Mesenchymal stem cell (in vitro differentiated cells and primary cell): ENCODE results near the gene CHMP4B.
A peak's percentile ranks its signal among the peaks of the same experiment; 100 is the strongest.

ENCODE experiments used
- DNase-seq: peaks from one replicate; pipeline ENCODE4 v3.0.0-alpha.2; 2013
- H2AFZ ChIP-seq: one replicate; pipeline ENCODE4 v1.6.1; 2013; ENCODE audit warnings: low read depth, mild to moderate bottlenecking, control low read depth, inconsistent platforms, low read length, moderate library complexity
- H2AK5ac ChIP-seq: 2 replicates; pipeline ENCODE4 v1.6.1; 2013; ENCODE audit warnings: low read length, moderate library complexity, mild to moderate bottlenecking, inconsistent platforms; ENCODE audit not compliant: severe bottlenecking
- H2BK120ac ChIP-seq: one replicate; pipeline ENCODE4 v1.6.1; 2013; ENCODE audit warnings: low read depth, mild to moderate bottlenecking, inconsistent platforms, low read length, moderate library complexity
- H2BK12ac ChIP-seq, 2 experiments: one replicate each; pipeline ENCODE4 v1.6.1; 2013; ENCODE audit warnings: inconsistent platforms in 2 of 2, low read length in 2 of 2, mild to moderate bottlenecking in 2 of 2, moderate library complexity in 2 of 2, control low read depth in 1 of 2
- H2BK15ac ChIP-seq: one replicate; pipeline ENCODE4 v1.6.1; 2013; ENCODE audit warnings: mild to moderate bottlenecking, low read depth, inconsistent platforms; ENCODE audit not compliant: poor library complexity, severe bottlenecking
- H2BK5ac ChIP-seq: 2 replicates; pipeline ENCODE4 v1.6.1; 2013; ENCODE audit warnings: low read depth, mild to moderate bottlenecking, low read length, control low read depth, inconsistent platforms; ENCODE audit not compliant: poor library complexity, severe bottlenecking
- H3K14ac ChIP-seq, 2 experiments: one replicate each; pipeline ENCODE4 v1.6.1; 2013; ENCODE audit warnings: inconsistent platforms in 2 of 2, low read length in 2 of 2, control low read depth in 1 of 2, mild to moderate bottlenecking in 1 of 2, moderate library complexity in 1 of 2
- H3K18ac ChIP-seq, 2 experiments: one replicate each; pipeline ENCODE4 v1.6.1; 2013; ENCODE audit warnings: inconsistent platforms in 2 of 2, low read length in 2 of 2, control low read depth in 1 of 2, low read depth in 1 of 2, mild to moderate bottlenecking in 1 of 2
- H3K23ac ChIP-seq, 2 experiments: one replicate each; pipeline ENCODE4 v1.6.1; 2013; ENCODE audit warnings: inconsistent platforms in 2 of 2, low read length in 2 of 2, mild to moderate bottlenecking in 2 of 2, moderate library complexity in 2 of 2, control low read depth in 1 of 2
- H3K27ac ChIP-seq: 2 replicates; pipeline ENCODE4 v1.5.1; 2013; ENCODE audit warnings: mild to moderate bottlenecking, moderate library complexity, low read length, control low read depth, inconsistent platforms; ENCODE audit not compliant: poor library complexity, severe bottlenecking
- H3K27me3 ChIP-seq, 2 experiments: 2 replicates each; pipeline versions ENCODE4 v1.6.1 to v1.7.0; 2013; ENCODE audit warnings: low read length in 2 of 2, mild to moderate bottlenecking in 2 of 2, moderate library complexity in 2 of 2, control low read depth in 1 of 2, inconsistent platforms in 1 of 2; ENCODE audit not compliant: control insufficient read depth in 1 of 2, insufficient read depth in 1 of 2
- H3K36me3 ChIP-seq, 2 experiments: 2 replicates each; pipeline versions ENCODE4 v1.6.1 to v1.7.0; 2013; ENCODE audit warnings: low read length in 2 of 2, control low read depth in 1 of 2, inconsistent platforms in 1 of 2, low read depth in 1 of 2, mild to moderate bottlenecking in 1 of 2; ENCODE audit not compliant: insufficient read depth in 2 of 2, control insufficient read depth in 1 of 2
- H3K4ac ChIP-seq, 2 experiments: one replicate each; pipeline ENCODE4 v1.6.1; 2013; ENCODE audit warnings: inconsistent platforms in 2 of 2, low read length in 2 of 2, mild to moderate bottlenecking in 2 of 2, moderate library complexity in 2 of 2, control low read depth in 1 of 2, low read depth in 1 of 2
- H3K4me1 ChIP-seq: 2 replicates; pipeline ENCODE4 v1.6.1; 2013; ENCODE audit warnings: low read depth, low read length, control low read depth; ENCODE audit not compliant: control insufficient read depth, insufficient read depth
- H3K4me2 ChIP-seq: 2 replicates; pipeline ENCODE4 v1.6.1; 2013; ENCODE audit warnings: low read length, mild to moderate bottlenecking, inconsistent platforms; ENCODE audit not compliant: poor library complexity, severe bottlenecking
- H3K4me3 ChIP-seq, 2 experiments: 2 replicates each; pipeline versions ENCODE4 v1.5.1 to v1.7.0; 2013; ENCODE audit warnings: low read length in 2 of 2, mild to moderate bottlenecking in 2 of 2, control low read depth in 1 of 2, low read depth in 1 of 2; ENCODE audit not compliant: insufficient read depth in 1 of 2
- H3K79me1 ChIP-seq: replicated peaks from 2 replicates; pipeline ENCODE4 v1.6.1; 2013; ENCODE audit warnings: mild to moderate bottlenecking, control low read depth, low read length, inconsistent platforms; ENCODE audit not compliant: poor library complexity, severe bottlenecking
- H3K9ac ChIP-seq: 2 replicates; pipeline ENCODE4 v1.7.0; 2013; ENCODE audit warnings: mild to moderate bottlenecking, low read length, moderate library complexity
- H3K9me3 ChIP-seq: 2 replicates; pipeline ENCODE4 v1.7.0; 2013; ENCODE audit warnings: mild to moderate bottlenecking, low read length; ENCODE audit not compliant: control insufficient read depth
- H4K8ac ChIP-seq: one replicate; pipeline ENCODE4 v1.6.1; 2013; ENCODE audit warnings: inconsistent platforms, mild to moderate bottlenecking, low read length, moderate library complexity
- H4K91ac ChIP-seq: one replicate; pipeline ENCODE4 v1.6.1; 2013; ENCODE audit warnings: mild to moderate bottlenecking, low read length, inconsistent platforms
- WGBS: methylation state at CpG from one replicate; pipeline ENCODE4 v1.1.7; 2013; ENCODE audit warnings: mixed read lengths; 5-methylcytosine and 5-hydroxymethylcytosine counted together

CHMP4B gene

DNA sequence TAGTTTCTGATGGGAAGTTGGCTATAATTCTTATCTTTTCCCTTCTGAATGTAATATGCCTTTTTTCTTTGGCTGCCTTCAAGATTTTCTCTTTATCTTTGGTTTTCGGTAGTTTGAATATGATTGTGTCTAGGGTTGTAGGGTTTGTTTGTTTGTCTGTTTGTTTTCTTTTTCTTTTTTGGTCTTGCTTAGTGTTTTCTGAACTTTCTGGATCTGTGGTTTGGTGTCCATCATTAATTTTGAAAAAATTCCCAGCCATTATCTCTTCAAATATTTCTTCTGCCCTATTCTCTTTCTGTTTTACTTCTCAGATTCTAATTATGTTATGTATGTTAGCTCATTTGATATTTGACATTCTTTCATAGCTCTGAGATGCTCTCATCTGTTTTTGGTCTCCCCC, 79.4 kb downstream of the CHMP4B start:
- Histone ChIP-seq H2AFZ (no peak overlapping the region), H3K23ac (no peak overlapping the region), H3K4me1 (no peaks in the 10 kb centered on the region), H2BK15ac (no peak overlapping the region), H3K9me3 (peaks cover 9% of the 10 kb centered on the region), H3K4me2 (no peak overlapping the region), H3K18ac (no peak overlapping the region), H3K27me3 (peaks cover 5 to 29% of the 10 kb centered on the region in 2 experiments), H2BK120ac (no peak overlapping the region), H2BK5ac (no peak overlapping the region), H3K9ac (no peak overlapping the region), H3K36me3 (no peaks in the 10 kb centered on the region), H3K27ac (no peak overlapping the region), H4K91ac (no peak overlapping the region), H2AK5ac (no peak overlapping the region), H3K4me3 (no peak overlapping the region), H3K14ac (no peak overlapping the region), H2BK12ac (no peak overlapping the region), H3K79me1 (no peaks in the 10 kb centered on the region), H3K4ac (no peak overlapping the region), H4K8ac (no peak overlapping the region)
- no peak for DNase-seq
- WGBS, result 100% methylated on average over 1 of the region's 1 CpG

DNA sequence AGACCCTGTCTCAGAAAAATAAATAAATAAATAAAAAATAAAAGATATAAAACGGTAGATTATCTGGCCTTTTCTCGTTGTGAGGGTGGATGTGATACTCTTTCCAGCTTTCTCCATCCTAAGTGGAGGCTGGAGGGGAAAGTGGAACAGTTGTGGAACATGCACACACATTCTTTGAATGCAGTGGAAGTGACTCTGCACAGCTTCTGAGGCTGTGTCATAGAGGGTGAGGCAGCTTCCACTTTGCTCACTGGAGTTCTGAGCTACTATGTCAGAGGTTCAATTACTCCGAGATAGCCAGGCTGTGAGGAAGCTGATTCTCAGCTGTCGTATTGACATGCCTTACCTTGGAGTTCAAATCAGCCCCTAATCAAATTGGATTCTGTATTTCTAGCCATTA, 82.2 kb downstream of the CHMP4B start:
- Histone ChIP-seq H3K9ac (peak overlapping the region; percentile 19), H3K23ac (no peak overlapping the region), H2AFZ (no peak overlapping the region), H2BK5ac (no peak overlapping the region), H3K18ac (no peak overlapping the region), H3K27me3 (peaks cover 0 to 44% of the 10 kb centered on the region in 2 experiments), H2BK120ac (no peak overlapping the region), H3K4me1 (peaks cover 3% of the 10 kb centered on the region), H2AK5ac (no peak overlapping the region), H2BK15ac (no peak overlapping the region), H3K4me3 (no peak overlapping the region), H2BK12ac (no peak overlapping the region), H3K79me1 (no peaks in the 10 kb centered on the region), H3K4me2 (no peak overlapping the region), H3K9me3 (peaks cover 9% of the 10 kb centered on the region), H3K27ac (no peak overlapping the region), H3K36me3 (no peaks in the 10 kb centered on the region), H3K14ac (no peak overlapping the region), H4K91ac (no peak overlapping the region), H3K4ac (no peak overlapping the region), H4K8ac (no peak overlapping the region)
- peak; percentile 64 for DNase-seq
- 48% methylated on average over 4 of the region's 4 CpGs for WGBS

DNA sequence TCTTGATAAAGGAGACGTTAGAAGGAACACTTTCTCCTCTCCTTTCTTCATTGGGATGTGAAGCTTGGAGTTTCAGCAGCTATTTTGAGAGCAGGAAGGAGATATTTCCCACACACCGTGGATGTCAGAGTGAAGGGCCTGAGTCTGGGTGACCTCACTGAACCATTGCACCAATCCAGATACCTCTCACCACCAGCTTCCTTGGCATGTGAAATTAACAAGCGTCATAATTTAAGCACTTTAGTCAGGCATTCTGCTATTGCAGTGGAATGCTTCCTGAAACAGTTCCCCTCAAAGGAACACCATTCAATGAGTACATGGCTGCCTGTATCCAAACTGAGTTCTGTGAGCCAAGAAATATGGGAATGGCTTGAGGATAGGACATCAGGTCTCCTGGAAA, 83.7 kb downstream of the CHMP4B start:
- H2BK5ac ChIP-seq, result no peak overlapping the region
- H2BK120ac ChIP-seq, result no peak overlapping the region
- peaks cover 3% of the 10 kb centered on the region for H3K4me1 ChIP-seq
- peak; percentile 38 for DNase-seq
- no peak overlapping the region for H3K27ac ChIP-seq
- H3K79me1 ChIP-seq, result no peaks in the 10 kb centered on the region
- 49% methylated on average over 2 of the region's 3 CpGs for WGBS
- no peak overlapping the region for H2BK15ac ChIP-seq
- H2BK12ac ChIP-seq, result no peak overlapping the region
- peaks cover 7% of the 10 kb centered on the region for H3K9me3 ChIP-seq
- no peak overlapping the region for H2AK5ac ChIP-seq
- no peak overlapping the region for H2AFZ ChIP-seq
- no peak overlapping the region for H3K4ac ChIP-seq
- H3K27me3 ChIP-seq, result peaks cover 0 to 36% of the 10 kb centered on the region in 2 experiments
- H4K91ac ChIP-seq, result no peak overlapping the region
- H3K36me3 ChIP-seq, result no peaks in the 10 kb centered on the region
- no peak overlapping the region for H3K4me3 ChIP-seq
- H3K14ac ChIP-seq, result no peak overlapping the region
- no peak overlapping the region for H3K4me2 ChIP-seq
- H3K9ac ChIP-seq, result no peak overlapping the region
- H3K18ac ChIP-seq, result no peak overlapping the region
- H3K23ac ChIP-seq, result no peak overlapping the region
- no peak overlapping the region for H4K8ac ChIP-seq

DNA sequence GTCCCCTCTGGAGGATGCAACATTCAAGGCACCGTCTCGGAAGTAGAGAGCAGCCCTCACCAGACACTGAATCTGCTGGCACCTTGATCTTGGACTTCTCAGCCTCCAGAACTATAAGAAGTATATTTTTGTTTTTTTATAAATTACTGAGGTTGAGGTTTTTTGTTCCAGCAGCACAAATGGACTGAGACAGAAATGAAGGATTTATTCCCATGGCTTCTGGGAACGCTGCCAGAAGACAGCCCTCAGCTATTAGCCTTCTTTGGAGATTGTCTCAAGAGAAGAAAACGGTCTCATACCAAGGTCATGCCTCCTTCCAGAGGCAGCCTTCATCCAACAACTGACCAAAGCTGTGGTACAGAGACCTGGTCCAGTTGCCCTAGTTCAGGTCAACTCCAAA, 85.4 kb downstream of the CHMP4B start:
- Histone ChIP-seq H3K18ac (peak overlapping the region in 1 of 2 experiments; percentile 1), H4K8ac (peak overlapping the region; percentile 12), H3K4me2 (no peak overlapping the region), H3K9ac (no peak overlapping the region), H3K79me1 (no peaks in the 10 kb centered on the region), H2BK15ac (no peak overlapping the region), H3K4me1 (peaks cover 3% of the 10 kb centered on the region), H2BK120ac (no peak overlapping the region), H4K91ac (no peak overlapping the region), H3K23ac (no peak overlapping the region), H3K36me3 (no peaks in the 10 kb centered on the region), H3K4me3 (no peak overlapping the region), H2AFZ (no peak overlapping the region), H2BK5ac (no peak overlapping the region), H3K27me3 (peaks cover 12 to 50% of the 10 kb centered on the region in 2 experiments), H3K27ac (no peak overlapping the region), H3K14ac (no peak overlapping the region), H2BK12ac (no peak overlapping the region), H3K9me3 (no peaks in the 10 kb centered on the region), H2AK5ac (no peak overlapping the region), H3K4ac (no peak overlapping the region)
- DNase-seq, result peak; percentile 55
- 49% methylated on average over 2 of the region's 4 CpGs for WGBS
